GM13976 (cell line): ENCODE measurements around the gene ZSCAN21.
"Not testable (repeated sequence)": the region's sequence is repeated elsewhere in the genome, so short reads cannot be mapped to it uniquely, and the experiment has no call there.

ENCODE experiments used
- DNase-seq: peaks from one replicate; pipeline ENCODE4 v3.0.0; 2012; ENCODE audit warnings: low spot score
- in situ Hi-C: fragments of 300-500 bp; cut with MboI; formaldehyde crosslinking; loops from one replicate; pipeline ENCODE4 v1.12.0; 2022; ENCODE audit warnings: low sequenced_read_pairs, mixed read lengths, inconsistent platforms; ENCODE audit not compliant: unreplicated experiment
- TF ChIP-seq, protein P1 (sequence below): IDR thresholded peaks from 2 replicates; pipeline ENCODE4 v1.5.1; 2012; ENCODE audit warnings: borderline replicate concordance, mild to moderate bottlenecking; ENCODE audit not compliant: insufficient read depth; ENCODE audit errors: extremely low read depth, missing control alignments, control extremely low read depth

The ZSCAN21 gene

DNA sequence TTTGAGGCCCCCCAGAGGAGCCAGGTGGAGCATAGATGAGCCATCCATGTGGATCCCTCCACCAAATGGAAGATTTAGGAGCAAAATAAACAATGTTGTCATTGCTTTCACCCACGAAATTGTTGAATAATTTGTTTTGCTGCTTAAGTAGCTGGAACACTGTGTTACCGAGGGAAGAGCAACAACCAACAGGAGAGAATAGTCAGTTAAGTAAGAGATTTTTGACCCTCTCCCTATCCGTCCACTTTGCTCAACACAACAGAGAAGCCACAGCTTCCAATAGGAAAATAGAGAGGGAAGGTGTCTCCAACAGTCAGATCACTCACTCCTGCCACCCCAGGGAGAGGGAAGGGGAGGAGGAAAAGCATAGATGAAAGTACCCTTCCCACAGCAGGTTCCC lies 38.1 kb upstream of the ZSCAN21 start:
- in situ Hi-C loops: no loop called here
- DNase-seq: no peak
- TF ChIP-seq, protein P1, sequence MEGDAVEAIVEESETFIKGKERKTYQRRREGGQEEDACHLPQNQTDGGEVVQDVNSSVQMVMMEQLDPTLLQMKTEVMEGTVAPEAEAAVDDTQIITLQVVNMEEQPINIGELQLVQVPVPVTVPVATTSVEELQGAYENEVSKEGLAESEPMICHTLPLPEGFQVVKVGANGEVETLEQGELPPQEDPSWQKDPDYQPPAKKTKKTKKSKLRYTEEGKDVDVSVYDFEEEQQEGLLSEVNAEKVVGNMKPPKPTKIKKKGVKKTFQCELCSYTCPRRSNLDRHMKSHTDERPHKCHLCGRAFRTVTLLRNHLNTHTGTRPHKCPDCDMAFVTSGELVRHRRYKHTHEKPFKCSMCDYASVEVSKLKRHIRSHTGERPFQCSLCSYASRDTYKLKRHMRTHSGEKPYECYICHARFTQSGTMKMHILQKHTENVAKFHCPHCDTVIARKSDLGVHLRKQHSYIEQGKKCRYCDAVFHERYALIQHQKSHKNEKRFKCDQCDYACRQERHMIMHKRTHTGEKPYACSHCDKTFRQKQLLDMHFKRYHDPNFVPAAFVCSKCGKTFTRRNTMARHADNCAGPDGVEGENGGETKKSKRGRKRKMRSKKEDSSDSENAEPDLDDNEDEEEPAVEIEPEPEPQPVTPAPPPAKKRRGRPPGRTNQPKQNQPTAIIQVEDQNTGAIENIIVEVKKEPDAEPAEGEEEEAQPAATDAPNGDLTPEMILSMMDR: no peak

DNA sequence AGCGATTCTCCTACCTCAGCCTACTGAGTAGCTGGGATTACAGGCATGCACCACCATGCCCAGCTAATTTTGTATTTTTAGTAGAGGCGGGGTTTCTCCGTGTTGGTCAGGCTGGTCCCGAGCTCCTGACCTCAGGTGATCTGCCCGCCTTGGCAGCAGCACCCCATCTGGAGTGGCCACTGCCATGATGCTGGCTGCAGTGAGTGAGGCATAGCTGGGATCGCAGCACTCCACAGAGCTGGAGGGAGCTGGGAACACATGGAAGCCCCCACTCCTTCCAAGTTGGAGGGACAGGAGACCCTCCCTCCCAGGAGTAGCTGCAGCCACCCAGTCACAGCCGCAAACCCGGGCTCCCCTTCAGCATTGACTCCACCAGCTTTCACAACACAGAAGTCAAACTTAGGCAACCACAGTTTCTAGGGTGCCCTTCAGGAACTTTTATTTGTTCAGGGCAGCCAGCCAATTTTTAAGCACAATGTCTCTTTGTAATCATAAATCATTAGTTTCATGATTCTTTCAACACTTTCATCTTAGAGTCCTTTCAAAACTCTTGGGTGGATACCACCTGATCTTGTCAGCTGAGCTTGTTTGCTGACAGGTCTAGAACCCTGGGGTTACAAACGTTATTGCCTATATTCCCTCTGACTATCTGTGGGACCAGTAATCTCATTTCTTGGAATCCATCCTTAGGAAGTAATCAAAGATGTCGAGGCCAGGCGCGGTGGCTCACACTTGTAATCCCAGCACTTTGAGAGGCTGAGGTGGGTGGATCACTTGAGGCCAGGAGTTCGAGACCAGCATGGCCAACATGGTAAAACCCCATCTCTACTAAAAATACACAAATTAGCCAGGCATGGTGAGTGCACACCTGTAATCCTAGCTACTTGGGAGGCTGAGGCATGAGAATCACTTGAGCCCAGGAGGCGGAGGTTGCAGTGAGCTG lies 36.9 kb upstream of the ZSCAN21 start:
- DNase-seq, in situ Hi-C loops: not testable (repeated sequence)

- no peak for DNase-seq
- in situ Hi-C loops: no loop called here
- TF ChIP-seq, protein P1: no peak
These were observed 36.3 kb upstream of the ZSCAN21 start for GRCh38 chr7:100013328-100013676.

- in situ Hi-C loops: no loop called here
- TF ChIP-seq, protein P1: no peak
- peak; percentile 97 for DNase-seq
These were observed 34.1 kb upstream of the ZSCAN21 start, which contains the start of gene ZKSCAN1 for GRCh38 chr7:100015232-100016214. ZKSCAN1 (plus strand) TSS chr7:100015596; CDS start chr7:100023507, 7,911 bp downstream.

- no peak for DNase-seq
- TF ChIP-seq, protein P1: no peak
- in situ Hi-C loops: no loop called here
These were observed 33.2 kb upstream of the ZSCAN21 start for GRCh38 chr7:100016215-100016901.

DNA sequence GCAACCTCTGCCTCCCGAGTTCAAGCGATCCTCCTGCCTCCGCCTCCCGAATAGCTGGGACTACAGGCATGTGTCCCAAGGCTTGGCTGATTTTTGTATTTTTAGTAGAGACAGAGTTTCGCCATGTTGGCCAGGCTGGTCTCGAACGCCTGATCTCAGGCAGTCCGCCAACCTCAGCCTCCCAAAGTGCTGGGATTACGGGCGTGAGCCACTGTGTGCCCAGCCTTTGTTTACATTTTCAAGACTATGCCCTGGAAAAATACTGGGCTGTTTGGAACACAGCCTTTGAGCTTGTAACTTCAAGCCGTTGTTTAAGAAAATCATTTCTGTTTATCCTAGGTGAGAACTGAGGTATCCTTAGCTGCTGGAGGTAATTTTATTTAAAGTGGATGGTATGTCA lies 32.3 kb upstream of the ZSCAN21 start:
- in situ Hi-C loops: no loop called here
- TF ChIP-seq, protein P1: no peak
- no peak for DNase-seq
